HG03520 (cell line): Measurements from ENCODE around the gene SLIT1.
"Not testable (repeated sequence)": the region's sequence is repeated elsewhere in the genome, so short reads cannot be mapped to it uniquely, and the experiment has no call there.

Experiments
- ATAC-seq: cut with Tn5 transposase; IDR thresholded peaks from one replicate; pipeline ENCODE4 v1.9.1; 2021; ENCODE audit warnings: mild to moderate bottlenecking, moderate library complexity; ENCODE audit not compliant: unreplicated experiment

The SLIT1 gene

GRCh38 chr10:97089209-97089870 lies 96.4 kb downstream of the SLIT1 start:
- ATAC-seq, result no peak

- no peak for ATAC-seq
These were observed 98.5 kb downstream of the SLIT1 start for GRCh38 chr10:97087296-97087695.

GRCh38 chr10:97086530-97086929 lies 99.2 kb downstream of the SLIT1 start:
- no peak for ATAC-seq

GRCh38 chr10:97083228-97083829 lies 102.4 kb downstream of the SLIT1 start:
- ATAC-seq, result no peak

- not testable (repeated sequence) for ATAC-seq
These were observed 103.2 kb downstream of the SLIT1 start for GRCh38 chr10:97082575-97082974.

- no peak for ATAC-seq
These were observed 104.0 kb downstream of the SLIT1 start for GRCh38 chr10:97081621-97082235.

GRCh38 chr10:97080051-97080776 lies 105.5 kb downstream of the SLIT1 start:
- ATAC-seq, result no peak

- ATAC-seq, result no peak
These were observed 106.3 kb downstream of the SLIT1 start for GRCh38 chr10:97079448-97079847.

GRCh38 chr10:97078938-97079445 lies 106.8 kb downstream of the SLIT1 start:
- no peak for ATAC-seq

GRCh38 chr10:97078261-97078937 lies 107.4 kb downstream of the SLIT1 start:
- no peak for ATAC-seq

GRCh38 chr10:97076781-97077180 lies 109.0 kb downstream of the SLIT1 start:
- ATAC-seq, result no peak

GRCh38 chr10:97075961-97076525 lies 109.7 kb downstream of the SLIT1 start:
- ATAC-seq, result no peak

GRCh38 chr10:97075421-97075820 lies 110.3 kb downstream of the SLIT1 start:
- ATAC-seq, result no peak

GRCh38 chr10:97074256-97075145 lies 111.3 kb downstream of the SLIT1 start:
- ATAC-seq, result no peak

- ATAC-seq, result no peak
These were observed 112.7 kb downstream of the SLIT1 start for GRCh38 chr10:97072851-97073665.

GRCh38 chr10:97071496-97071895 lies 114.3 kb downstream of the SLIT1 start:
- ATAC-seq, result no peak

GRCh38 chr10:97069576-97070362 lies 116.0 kb downstream of the SLIT1 start:
- ATAC-seq, result no peak

- no peak for ATAC-seq
These were observed 116.7 kb downstream of the SLIT1 start for GRCh38 chr10:97069026-97069425.
